Esophagus muscularis mucosa (tissue), 4 donors: Measurements from ENCODE around the gene NPPC. TPM values are rescaled to one million over a fixed set of nuclear protein-coding genes. Genes with fewer than 3 reads are reported as not detected.

ENCODE experiments used
- DNase-seq: peaks from one replicate; pipeline ENCODE4 v3.0.0-alpha.2; 2017; ENCODE audit errors: extremely low spot score
- H3K27ac ChIP-seq, 4 donors: fragments of 200-600 bp; sonication (generic); replicated peaks in 1 of 4; 1 replicate in 3 of 4; 2 replicates in 1 of 4; pipeline ENCODE4 v1.5.1; 2016 to 2019; ENCODE audit warnings: mild to moderate bottlenecking in 1 of 4
- H3K27me3 ChIP-seq, 4 donors: fragments of 200-600 bp; sonication (generic); one replicate each; pipeline versions ENCODE4 v1.5.1 to v1.6.0; 2016 to 2019
- H3K36me3 ChIP-seq, 4 donors: fragments of 200-600 bp; sonication (generic); one replicate each; pipeline ENCODE4 v1.5.1; 2016 to 2019
- H3K4me1 ChIP-seq, 4 donors: fragments of 200-600 bp; sonication (generic); one replicate each; pipeline ENCODE4 v1.5.1; 2016 to 2019
- H3K4me3 ChIP-seq, 4 donors: fragments of 200-600 bp; sonication (generic); 1 replicate in 2 of 4; 2 replicates in 2 of 4; pipeline ENCODE4 v1.5.1; 2016 to 2019; ENCODE audit warnings: mild to moderate bottlenecking in 4 of 4, moderate library complexity in 1 of 4
- H3K9me3 ChIP-seq, 4 donors: fragments of 200-600 bp; sonication (generic); 1 replicate in 3 of 4; 2 replicates in 1 of 4; pipeline ENCODE4 v1.5.1; 2016 to 2019
- CTCF ChIP-seq, 3 experiments: fragments of 200-600 bp in 2 of 3; fragments of 450-650 bp in 1 of 3; sonication (generic) in 2 of 3; IDR thresholded peaks; one replicate each; pipeline ENCODE4 v1.5.1; 2017 to 2019; ENCODE audit warnings: antibody characterized with exemption in 3 of 3, mild to moderate bottlenecking in 2 of 3, moderate library complexity in 1 of 3
- EP300 ChIP-seq: sonication (generic); formaldehyde crosslinking; IDR thresholded peaks from one replicate; pipeline ENCODE4 v1.6.1; 2017; ENCODE audit warnings: antibody characterized with exemption
- POLR2A ChIP-seq: fragments of 450-650 bp; IDR thresholded peaks from one replicate; pipeline ENCODE4 v1.6.1; 2017; ENCODE audit warnings: antibody characterized with exemption, moderate library complexity, mild to moderate bottlenecking, low read depth
- POLR2AphosphoS5 ChIP-seq, 2 donors: sonication (generic); formaldehyde crosslinking; IDR thresholded peaks; one replicate each; pipeline ENCODE4 v1.6.1; 2017; ENCODE audit warnings: antibody characterized with exemption in 2 of 2
- WGBS: methylation state at CpG from one replicate; pipeline ENCODE4 v1.1.5; 2018; 5-methylcytosine and 5-hydroxymethylcytosine counted together
- intact Hi-C: fragments of 100-400 bp; cut with DNase I; formaldehyde crosslinking; loops from one replicate; pipeline ENCODE4 v1.15.1; 2023
- total RNA-seq, 4 donors: library from RNA; depleted of rRNA; stranded (reverse); fragments of >200 nt; gene quantifications; one replicate each; pipeline versions ENCODE4 v1.1.0 to v1.2.1, GENCODE V29; 2016

NPPC gene
- total RNA-seq, 4 donors from 2014 or later: 0.66 to 0.98 TPM; not detected in 2

DNA sequence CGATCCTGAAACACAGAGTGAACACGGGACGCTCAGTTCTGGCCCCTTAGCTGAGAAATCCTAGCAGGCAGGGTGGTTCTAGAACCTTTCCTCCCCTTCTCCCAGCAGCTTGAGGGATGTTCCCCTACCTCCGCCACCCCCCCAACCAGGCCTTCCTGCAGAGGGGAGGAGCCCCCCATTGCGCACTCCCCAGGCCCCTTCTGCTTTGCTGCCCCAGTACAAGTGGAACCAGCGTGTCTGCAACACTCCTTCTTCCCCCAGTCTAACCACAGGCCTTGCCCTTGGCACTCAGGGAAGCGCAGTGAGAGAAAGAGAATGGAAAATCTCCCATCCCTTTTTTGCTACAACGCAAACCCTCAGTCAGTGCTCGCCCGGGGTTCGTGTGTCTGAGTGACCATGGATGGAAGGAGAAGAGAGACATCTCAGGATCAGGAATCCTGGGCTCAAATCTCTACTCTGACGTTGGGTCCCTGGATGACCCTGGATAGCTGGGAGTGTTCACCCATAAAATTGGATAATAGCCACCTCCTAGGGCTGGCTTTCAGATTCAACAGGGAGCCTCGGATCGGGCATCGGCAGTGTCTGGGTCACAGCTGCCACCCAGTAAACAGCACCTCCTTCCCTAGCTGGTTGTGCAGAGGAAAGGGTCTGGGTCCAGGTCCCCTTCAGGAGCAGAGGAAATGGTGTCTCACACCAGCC lies 3.7 kb downstream of the NPPC start:
- no peak overlapping the region for H3K27ac ChIP-seq
- H3K4me3 ChIP-seq: no peak overlapping the region
- H3K36me3 ChIP-seq: no peaks in the 10 kb centered on the region
- intact Hi-C loops: loop anchor here (5.0 kb wide), 1 partner anchor 515 kb away; no protein-coding TSS in a partner anchor
- WGBS: 86% methylated on average over 15 of the region's 15 CpGs
- H3K9me3 ChIP-seq: no peaks in the 10 kb centered on the region
- TF ChIP-seq POLR2AphosphoS5 (IDR thresholded peaks at IDR 0.05): no peak
- TF ChIP-seq EP300: no peak
- TF ChIP-seq POLR2A: no peak
- TF ChIP-seq CTCF (IDR thresholded peaks at IDR 0.05): no peak
- DNase-seq: no peak
- H3K27me3 ChIP-seq: peaks cover 2 to 81% (median 18%) of the 10 kb centered on the region in 4 donors
- peaks cover 18 to 31% (median 28%) of the 10 kb centered on the region in 4 donors for H3K4me1 ChIP-seq

DNA sequence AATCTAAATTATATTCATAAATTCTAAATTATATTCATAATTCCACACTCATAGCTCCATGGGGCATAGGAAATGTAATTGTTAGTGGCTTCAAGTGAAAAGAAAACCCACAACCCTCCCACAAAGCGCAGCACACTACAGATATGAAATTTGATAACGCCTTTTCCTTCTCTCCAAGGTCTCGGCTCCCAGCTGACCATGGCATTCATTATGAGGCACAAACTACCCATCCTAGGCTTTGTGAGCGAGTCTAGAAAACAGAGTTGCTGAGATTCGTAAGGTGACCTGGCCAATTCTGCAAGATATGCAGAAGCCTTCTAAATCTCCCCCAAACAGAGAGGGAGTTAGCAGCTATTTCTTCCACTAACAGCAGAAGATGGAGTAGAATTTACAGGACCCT lies 5.4 kb downstream of the NPPC start:
- H3K27ac ChIP-seq: no peak overlapping the region
- no peak overlapping the region for H3K4me3 ChIP-seq
- peaks cover 0 to 65% (median 9%) of the 10 kb centered on the region in 4 donors for H3K27me3 ChIP-seq
- intact Hi-C loops: loop anchor here (5.0 kb wide), 1 partner anchor 517 kb away; no protein-coding TSS in a partner anchor
- no peaks in the 10 kb centered on the region for H3K36me3 ChIP-seq
- no peak for TF ChIP-seq EP300
- TF ChIP-seq POLR2A: no peak
- TF ChIP-seq POLR2AphosphoS5 (IDR thresholded peaks at IDR 0.05): no peak
- H3K9me3 ChIP-seq: no peaks in the 10 kb centered on the region
- WGBS: 83% methylated on average over 5 of the region's 5 CpGs
- H3K4me1 ChIP-seq: peaks cover 6 to 16% (median 13%) of the 10 kb centered on the region in 4 donors
- no peak for DNase-seq

DNA sequence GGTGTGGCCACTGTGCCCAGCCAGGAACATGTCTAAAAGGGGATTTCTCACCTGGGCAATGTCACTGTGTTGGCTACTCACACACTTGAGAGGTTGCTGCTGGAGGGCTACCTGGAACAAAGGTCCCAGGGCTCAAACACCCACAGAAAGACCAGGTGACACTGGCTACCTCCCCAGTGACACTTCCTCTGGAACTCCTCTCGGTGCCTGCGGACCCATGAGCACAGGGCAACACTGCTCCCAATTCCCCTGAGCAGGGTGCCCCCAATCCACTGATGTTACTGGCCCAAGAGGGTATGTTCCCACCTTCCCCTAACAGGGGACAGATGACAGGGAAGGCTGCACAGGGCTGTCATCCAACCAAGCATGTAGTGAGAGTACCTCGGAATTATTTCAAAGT lies 5.8 kb downstream of the NPPC start:
- H3K4me1 ChIP-seq: peaks cover 1 to 11% (median 9%) of the 10 kb centered on the region in 4 donors
- peaks cover 0 to 60% (median 7%) of the 10 kb centered on the region in 4 donors for H3K27me3 ChIP-seq
- no peaks in the 10 kb centered on the region for H3K36me3 ChIP-seq
- 94% methylated on average over 3 of the region's 3 CpGs for WGBS
- no peak for DNase-seq
- no peak overlapping the region for H3K4me3 ChIP-seq
- intact Hi-C loops: loop anchor here (5.0 kb wide), 1 partner anchor 517 kb away; no protein-coding TSS in a partner anchor
- TF ChIP-seq POLR2AphosphoS5 (IDR thresholded peaks at IDR 0.05) (no peak), EP300 (no peak), CTCF (IDR thresholded peaks at IDR 0.05) (no peak), POLR2A (no peak)
- no peaks in the 10 kb centered on the region for H3K9me3 ChIP-seq
- no peak overlapping the region for H3K27ac ChIP-seq

DNA sequence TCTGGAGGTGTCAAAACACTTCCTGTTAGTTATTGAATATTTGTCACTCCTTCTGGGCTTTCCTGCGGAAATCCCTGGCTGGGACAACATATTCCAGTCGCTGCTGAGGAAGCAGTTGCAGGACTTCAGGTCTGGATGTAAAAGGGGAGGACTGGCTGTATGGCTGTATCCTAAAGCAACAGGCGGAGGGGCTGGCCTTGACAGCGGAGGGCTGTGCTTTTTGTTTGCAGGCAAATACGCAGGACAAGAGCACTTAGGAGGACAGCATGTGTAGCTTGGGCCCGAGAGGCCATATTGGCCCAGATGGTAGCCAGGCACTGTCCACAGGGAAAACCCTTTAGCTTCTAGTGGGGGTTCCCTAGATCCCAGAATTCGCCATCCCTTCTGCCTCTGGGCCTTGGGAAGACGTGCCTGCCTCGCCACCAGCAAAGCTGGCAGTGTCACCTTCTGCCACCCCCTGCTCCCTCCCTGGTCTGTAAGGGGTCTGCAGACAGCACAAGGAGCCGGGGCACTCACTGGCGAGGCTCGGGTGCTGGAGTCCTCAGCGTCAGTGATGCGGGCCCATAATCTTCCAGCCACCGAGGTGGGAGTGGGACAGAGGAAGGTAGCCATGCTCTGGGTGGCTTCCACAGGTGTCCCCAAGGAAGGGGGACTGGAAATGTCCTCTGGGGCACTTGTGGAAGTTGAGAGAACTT lies 6.7 kb downstream of the NPPC start:
- 100% methylated on average over 2 of the region's 15 CpGs for WGBS
- DNase-seq: no peak
- TF ChIP-seq EP300 (no peak), CTCF (IDR thresholded peaks at IDR 0.05) (no peak), POLR2AphosphoS5 (IDR thresholded peaks at IDR 0.05) (no peak), POLR2A (no peak)

More for the DNA sequence above, 6.7 kb downstream of the NPPC start:
- peaks cover 0 to 6% (median 2%) of the 10 kb centered on the region in 4 donors for H3K4me1 ChIP-seq
- no peaks in the 10 kb centered on the region for H3K9me3 ChIP-seq
- no peak overlapping the region for H3K27ac ChIP-seq
- intact Hi-C loops: loop anchor here (5.0 kb wide), 1 partner anchor 518 kb away; no protein-coding TSS in a partner anchor
- no peaks in the 10 kb centered on the region for H3K36me3 ChIP-seq
- H3K27me3 ChIP-seq: peaks cover 0 to 52% (median 6%) of the 10 kb centered on the region in 4 donors
- H3K4me3 ChIP-seq: no peak overlapping the region
